GM12891 (cell line): ENCODE results near the gene CEP83.

Source experiments
- DNase-seq: peaks from one replicate; pipeline ENCODE4 v3.0.0; 2011; ENCODE audit warnings: low spot score; ENCODE audit not compliant: insufficient read length
- FAIRE-seq: peaks from 2 replicates; lab custom pipeline; 2011; peaks lifted over from hg19 to GRCh38; lab: Jason Lieb, UNC
- PAX5 ChIP-seq: IDR thresholded peaks from 2 replicates; pipeline ENCODE4 v1.6.1; 2011; ENCODE audit warnings: low read length, moderate library complexity, mild to moderate bottlenecking; ENCODE audit not compliant: insufficient read depth, severe bottlenecking
- POLR2A ChIP-seq: IDR thresholded peaks from 2 replicates; pipeline ENCODE4 v1.6.1; 2011; ENCODE audit warnings: low read depth, low read length, control low read depth
- POLR2AphosphoS5 ChIP-seq: IDR thresholded peaks from 2 replicates; pipeline ENCODE4 v1.6.1; 2011; ENCODE audit warnings: low read depth, low read length, control low read depth
- POU2F2 ChIP-seq: IDR thresholded peaks from 2 replicates; pipeline ENCODE4 v1.6.1; 2011; ENCODE audit warnings: low read depth, mild to moderate bottlenecking, control low read depth, low read length, moderate library complexity
- SPI1 ChIP-seq: IDR thresholded peaks from 2 replicates; pipeline ENCODE4 v1.6.1; 2011; ENCODE audit warnings: low read depth, low read length, control low read depth
- TAF1 ChIP-seq: IDR thresholded peaks from 2 replicates; pipeline ENCODE4 v1.6.1; 2011; ENCODE audit warnings: low read depth, low read length, control low read depth

Gene CEP83

GRCh38 chr12:94359761-94360160, 99.9 kb downstream of the CEP83 start:
- FAIRE-seq (no peak), DNase-seq (no peak)
- no peak for TF ChIP-seq POLR2AphosphoS5
- TF ChIP-seq TAF1, result no peak
- no peak for TF ChIP-seq PAX5
- no peak for TF ChIP-seq SPI1
- no peak for TF ChIP-seq POLR2A
- no peak for TF ChIP-seq POU2F2

GRCh38 chr12:94353130-94353529, 106.5 kb downstream of the CEP83 start:
- FAIRE-seq (no peak), DNase-seq (no peak)
- TF ChIP-seq TAF1, result no peak
- no peak for TF ChIP-seq POLR2AphosphoS5
- TF ChIP-seq PAX5, result no peak
- no peak for TF ChIP-seq POLR2A
- TF ChIP-seq SPI1, result no peak
- TF ChIP-seq POU2F2, result no peak

- TF ChIP-seq POLR2AphosphoS5 (no peak), POU2F2 (no peak)
- no peak for DNase-seq
- no peak for FAIRE-seq
Observed at GRCh38 chr12:94340573-94340972, 119.1 kb downstream of the CEP83 start.

- TF ChIP-seq TAF1 (no peak), SPI1 (no peak), POLR2AphosphoS5 (no peak), PAX5 (no peak), POU2F2 (no peak), POLR2A (no peak)
- DNase-seq (no peak), FAIRE-seq (no peak)
Observed at GRCh38 chr12:94338006-94338794, 121.5 kb downstream of the CEP83 start.

GRCh38 chr12:94336211-94336925, 123.3 kb downstream of the CEP83 start:
- DNase-seq (no peak), FAIRE-seq (peak; percentile 26)
- no peak for TF ChIP-seq SPI1
- no peak for TF ChIP-seq POLR2A
- TF ChIP-seq TAF1, result no peak
- no peak for TF ChIP-seq POU2F2
- no peak for TF ChIP-seq POLR2AphosphoS5
- TF ChIP-seq PAX5, result no peak

GRCh38 chr12:94333396-94333795, 126.3 kb downstream of the CEP83 start:
- DNase-seq (no peak), FAIRE-seq (no peak)
- no peak for TF ChIP-seq SPI1
- no peak for TF ChIP-seq TAF1
- TF ChIP-seq PAX5, result no peak
- TF ChIP-seq POU2F2, result no peak
- no peak for TF ChIP-seq POLR2AphosphoS5

- no peak for FAIRE-seq
- TF ChIP-seq SPI1, result no peak
- no peak for TF ChIP-seq PAX5
- TF ChIP-seq POLR2AphosphoS5, result no peak
- no peak for TF ChIP-seq POLR2A
- TF ChIP-seq POU2F2, result no peak
- no peak for TF ChIP-seq TAF1
- no peak for DNase-seq
Observed at GRCh38 chr12:94329366-94329765, 130.3 kb downstream of the CEP83 start.

GRCh38 chr12:94327809-94328208, 131.9 kb downstream of the CEP83 start:
- DNase-seq (no peak), FAIRE-seq (no peak)

GRCh38 chr12:94326727-94327126, 132.9 kb downstream of the CEP83 start:
- FAIRE-seq, result no peak
- TF ChIP-seq POLR2A, result no peak
- TF ChIP-seq SPI1, result no peak
- TF ChIP-seq POLR2AphosphoS5, result no peak
- no peak for TF ChIP-seq POU2F2
- no peak for TF ChIP-seq PAX5
- DNase-seq, result no peak

More at GRCh38 chr12:94327809-94328208, 131.9 kb downstream of the CEP83 start:
- no peak for TF ChIP-seq TAF1
- no peak for TF ChIP-seq PAX5
- TF ChIP-seq SPI1, result no peak
- TF ChIP-seq POU2F2, result no peak
- no peak for TF ChIP-seq POLR2A
- no peak for TF ChIP-seq POLR2AphosphoS5

GRCh38 chr12:94326234-94326633, 133.4 kb downstream of the CEP83 start:
- TF ChIP-seq POU2F2 (no peak), TAF1 (no peak), PAX5 (no peak), POLR2A (no peak), SPI1 (no peak), POLR2AphosphoS5 (no peak)
- no peak for DNase-seq
- no peak for FAIRE-seq
